CD4-positive, CD25-positive, alpha-beta regulatory T cell (primary cell): ENCODE measurements around the gene ZBTB48. TPM values are rescaled to one million over a fixed set of nuclear protein-coding genes. Genes with fewer than 3 reads are reported as not detected.

Experiments used
- ATAC-seq, 2 donors: fragments of 150-1000 bp; cut with Tn5 transposase; one replicate each; pipeline ENCODE4 v1.10.0; 2021; ENCODE audit warnings: low read depth in 2 of 2, moderate number of reproducible peaks in 2 of 2, moderate library complexity in 1 of 2
- DNase-seq, 3 donors: peaks; one replicate each; pipeline versions ENCODE4 v3.0.0 to v3.0.0-alpha.2; 2012 to 2022; ENCODE audit warnings: mixed read lengths in 1 of 3
- H3K27ac ChIP-seq: one replicate; pipeline ENCODE4 v1.7.0; 2013; ENCODE audit warnings: mild to moderate bottlenecking, low read length; ENCODE audit not compliant: insufficient read depth, poor library complexity, severe bottlenecking
- H3K27me3 ChIP-seq: one replicate; pipeline ENCODE4 v1.7.0; 2013; ENCODE audit warnings: low read length; ENCODE audit not compliant: control insufficient read depth, insufficient read depth
- H3K36me3 ChIP-seq: one replicate; pipeline ENCODE4 v1.7.0; 2013; ENCODE audit warnings: mild to moderate bottlenecking, low read length, moderate library complexity; ENCODE audit not compliant: control insufficient read depth, insufficient read depth
- H3K4me1 ChIP-seq: 2 replicates; pipeline ENCODE4 v1.7.0; 2013; ENCODE audit warnings: mild to moderate bottlenecking, low read length; ENCODE audit not compliant: insufficient read depth, control insufficient read depth, poor library complexity, severe bottlenecking
- H3K4me3 ChIP-seq: one replicate; pipeline ENCODE4 v1.7.0; 2013; ENCODE audit warnings: low read depth, mild to moderate bottlenecking, low read length, moderate library complexity
- H3K9me3 ChIP-seq, 2 experiments: 1 replicate in 1 of 2; 2 replicates in 1 of 2; pipeline ENCODE4 v1.7.0; 2013; ENCODE audit warnings: low read length in 2 of 2, mild to moderate bottlenecking in 1 of 2, moderate library complexity in 1 of 2; ENCODE audit not compliant: control insufficient read depth in 2 of 2
- H3K27ac Mint-ChIP-seq, 3 donors: one replicate each; pipeline ENCODE4 v1.8.0; 2020 to 2022; ENCODE audit warnings: mild to moderate bottlenecking in 3 of 3, mixed read lengths in 3 of 3, moderate library complexity in 2 of 3
- H3K27me3 Mint-ChIP-seq: one replicate; pipeline ENCODE4 v1.8.0; 2022; ENCODE audit warnings: mild to moderate bottlenecking, mixed read lengths
- H3K36me3 Mint-ChIP-seq: one replicate; pipeline ENCODE4 v1.8.0; 2020; ENCODE audit warnings: mixed read lengths
- H3K4me1 Mint-ChIP-seq, 4 donors: one replicate each; pipeline ENCODE4 v1.8.0; 2020 to 2022; ENCODE audit warnings: mixed read lengths in 4 of 4, mild to moderate bottlenecking in 1 of 4
- H3K4me3 Mint-ChIP-seq, 4 donors: one replicate each; pipeline ENCODE4 v1.8.0; 2020 to 2022; ENCODE audit warnings: mild to moderate bottlenecking in 4 of 4, mixed read lengths in 4 of 4, moderate library complexity in 3 of 4
- H3K9me3 Mint-ChIP-seq, 7 donors: one replicate each; pipeline ENCODE4 v1.8.0; 2020 to 2022; ENCODE audit warnings: mixed read lengths in 7 of 7, mild to moderate bottlenecking in 3 of 7, moderate library complexity in 2 of 7
- polyA plus RNA-seq, 4 donors: library from polyadenylated mRNA; unstranded; fragments of 300-500 nt; fragmentation: Illumina TruSeq; gene quantifications; one replicate each; pipeline ENCODE4 v1.2.3, GENCODE V29; 2021
- total RNA-seq: library from RNA; stranded (reverse); gene quantifications from one replicate; pipeline ENCODE4 v1.2.3, GENCODE V29; 2022

The ZBTB48 gene
- total RNA-seq (41.8 TPM), polyA plus RNA-seq (10 to 100 TPM; 18.6 to 24.8 (median 21.9) TPM)

DNA sequence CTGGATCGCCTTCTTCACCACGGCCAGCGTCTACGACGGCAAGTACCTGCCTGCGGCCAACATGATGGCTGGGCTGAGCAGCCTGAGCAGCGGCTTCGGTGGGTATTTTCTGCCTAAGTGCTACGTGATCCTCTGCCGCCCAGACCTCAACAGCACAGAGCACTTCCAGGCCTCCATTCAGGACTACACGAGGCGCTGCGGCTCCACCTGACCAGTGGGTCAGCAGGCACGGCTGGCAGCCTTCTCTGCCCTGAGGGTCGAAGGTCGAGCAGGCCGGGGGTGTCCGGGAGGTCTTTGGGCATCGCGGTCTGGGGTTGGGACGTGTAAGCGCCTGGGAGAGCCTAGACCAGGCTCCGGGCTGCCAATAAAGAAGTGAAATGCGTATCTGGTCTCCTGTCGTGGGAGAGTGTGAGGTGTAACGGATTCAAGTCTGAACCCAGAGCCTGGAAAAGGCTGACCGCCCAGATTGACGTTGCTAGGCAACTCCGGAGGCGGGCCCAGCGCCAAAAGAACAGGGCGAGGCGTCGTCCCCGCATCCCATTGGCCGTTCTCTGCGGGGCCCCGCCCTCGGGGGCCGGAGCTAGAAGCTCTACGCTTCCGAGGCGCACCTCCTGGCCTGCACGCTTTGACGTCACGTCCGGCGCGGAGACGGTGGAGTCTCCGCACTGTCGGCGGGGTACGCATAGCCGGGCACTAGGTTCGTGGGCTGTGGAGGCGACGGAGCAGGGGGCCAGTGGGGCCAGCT is at the start of gene ZBTB48:
Gene ZBTB48 (plus strand): TSS at position 621 of the 745 bp plus-strand sequence. CDS start 616 bp downstream, outside the sequence.
- Histone ChIP-seq H3K27ac (peak within 1 kb of the TSS; percentile 86), H3K9me3 (no peaks in the 10 kb centered on the region), H3K36me3 (no peaks in the 10 kb centered on the region), H3K4me1 (peaks cover 35% of the 10 kb centered on the region), H3K4me3 (peak within 1 kb of the TSS; percentile 73), H3K27me3 (no peaks in the 10 kb centered on the region)
- Mint-ChIP-seq H3K4me1 (peaks cover 0 to 45% (median 22%) of the 10 kb centered on the region in 4 donors), H3K9me3 (no peaks in the 10 kb centered on the region), H3K27ac (peak within 1 kb of the TSS; percentile 94 to 98 (median 97)), H3K4me3 (peak within 1 kb of the TSS; percentile 89 to 99 (median 96)), H3K36me3 (no peaks in the 10 kb centered on the region), H3K27me3 (peaks cover 4% of the 10 kb centered on the region)
- DNase-seq: peak; percentile 94 to 98 (median 97)
- peak; percentile 99 for ATAC-seq

DNA sequence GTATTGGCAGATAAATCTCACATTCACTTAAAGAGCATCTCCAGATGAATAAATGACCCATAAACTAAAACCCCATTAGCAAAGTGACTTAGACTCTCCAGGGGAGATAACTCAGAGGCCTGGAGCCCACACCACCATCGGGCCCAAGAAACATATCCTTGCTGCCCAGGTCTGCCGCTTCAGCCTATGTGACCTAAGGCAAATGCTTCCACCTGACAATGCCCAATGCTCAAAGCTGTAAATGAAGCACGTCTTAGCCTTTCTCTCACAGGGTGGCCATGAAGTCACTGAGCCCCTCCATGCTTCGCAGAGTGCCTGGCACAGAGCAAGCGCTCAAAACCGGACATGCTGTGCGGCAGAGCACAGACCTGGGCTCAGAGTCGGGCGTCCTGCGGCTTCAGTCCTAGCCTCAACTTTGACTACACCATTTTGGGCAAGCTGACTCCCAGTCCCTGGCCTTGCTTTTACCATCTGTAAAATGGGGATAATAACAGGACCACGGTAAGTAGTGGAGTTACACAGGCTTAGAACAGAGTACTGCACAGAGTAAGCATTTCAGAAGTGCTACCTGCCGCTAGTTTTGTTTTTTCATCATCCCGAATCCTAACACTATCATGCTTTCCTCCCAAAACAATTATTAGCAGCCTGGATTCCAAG is 49.2 kb upstream of the ZBTB48 start:
- Mint-ChIP-seq H3K27ac (no peak overlapping the region), H3K9me3 (no peaks in the 10 kb centered on the region), H3K36me3 (peaks cover 43% of the 10 kb centered on the region), H3K27me3 (no peaks in the 10 kb centered on the region), H3K4me1 (peaks cover 0 to 10% (median 2%) of the 10 kb centered on the region in 4 donors), H3K4me3 (no peak overlapping the region)
- ATAC-seq (no peak), DNase-seq (no peak)
- no peaks in the 10 kb centered on the region for H3K9me3 ChIP-seq
- no peaks in the 10 kb centered on the region for H3K27me3 ChIP-seq
- H3K4me1 ChIP-seq: no peaks in the 10 kb centered on the region
- H3K36me3 ChIP-seq: peaks cover 81% of the 10 kb centered on the region
- H3K27ac ChIP-seq: no peak overlapping the region
- no peak overlapping the region for H3K4me3 ChIP-seq

DNA sequence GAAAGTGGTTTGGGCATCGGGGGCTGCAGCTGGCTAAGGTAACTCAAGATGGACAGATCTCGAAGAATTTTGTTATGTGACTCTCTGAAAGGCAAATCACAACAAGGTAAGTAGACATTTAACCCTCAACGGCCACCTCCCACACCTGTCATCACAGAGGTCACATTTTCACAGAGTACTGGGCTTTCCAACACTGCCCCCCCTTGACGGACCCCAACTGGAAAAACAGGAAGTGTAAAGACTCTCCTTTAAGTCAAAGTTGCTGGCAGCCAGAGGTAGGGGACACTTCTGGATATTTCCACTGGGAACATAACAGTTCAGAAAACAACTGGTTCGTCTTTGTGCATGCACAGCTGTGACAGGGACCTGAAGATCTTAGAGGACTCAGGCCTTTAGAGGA is 47.8 kb upstream of the ZBTB48 start:
- H3K36me3 ChIP-seq: peaks cover 71% of the 10 kb centered on the region
- Mint-ChIP-seq H3K36me3 (peaks cover 41% of the 10 kb centered on the region), H3K9me3 (no peaks in the 10 kb centered on the region), H3K4me1 (peaks cover 0 to 10% (median 3%) of the 10 kb centered on the region in 4 donors), H3K4me3 (no peak overlapping the region), H3K27me3 (no peaks in the 10 kb centered on the region), H3K27ac (peak overlapping the region in 1 of 3 donors; percentile 67)
- H3K4me3 ChIP-seq: no peak overlapping the region
- DNase-seq (no peak), ATAC-seq (no peak)
- H3K27me3 ChIP-seq: no peaks in the 10 kb centered on the region
- no peak overlapping the region for H3K27ac ChIP-seq
- H3K4me1 ChIP-seq: no peaks in the 10 kb centered on the region
- H3K9me3 ChIP-seq: no peaks in the 10 kb centered on the region

DNA sequence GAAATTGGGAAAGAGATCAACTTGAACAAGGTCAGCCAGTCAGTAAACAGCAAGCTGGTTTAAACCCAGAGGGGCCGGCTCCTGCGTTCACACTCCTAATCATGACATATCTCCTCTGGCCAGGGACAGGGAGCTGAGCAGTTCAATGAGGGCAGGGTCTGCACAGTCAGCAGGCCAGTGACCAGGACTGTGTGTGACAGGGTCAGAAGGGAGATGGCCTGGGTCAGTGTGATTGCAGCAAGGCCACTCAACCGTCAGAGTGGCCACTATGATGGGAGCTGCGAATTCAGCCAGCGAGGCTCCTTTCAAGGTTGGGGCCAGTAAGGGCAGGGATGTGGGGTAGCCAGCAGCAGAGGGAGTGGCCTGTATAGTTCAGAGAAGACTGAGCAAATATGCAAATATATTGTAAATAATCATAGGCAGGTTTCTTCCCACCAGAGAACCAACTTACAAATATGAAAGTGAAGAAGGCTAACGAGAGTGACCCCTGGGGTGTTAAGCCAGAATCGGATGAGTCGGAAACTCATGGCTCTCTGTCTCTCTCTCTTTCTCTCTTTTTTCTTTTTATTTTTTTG is 45.5 kb upstream of the ZBTB48 start:
- no peak overlapping the region for H3K4me3 ChIP-seq
- peaks cover 56% of the 10 kb centered on the region for H3K36me3 ChIP-seq
- H3K4me1 Mint-ChIP-seq: peaks cover 0 to 24% (median 9%) of the 10 kb centered on the region in 4 donors
- no peaks in the 10 kb centered on the region for H3K9me3 ChIP-seq
- no peak overlapping the region for H3K4me3 Mint-ChIP-seq
- H3K36me3 Mint-ChIP-seq: peaks cover 46% of the 10 kb centered on the region
- no peak overlapping the region for H3K27ac ChIP-seq
- H3K9me3 Mint-ChIP-seq: no peaks in the 10 kb centered on the region
- H3K27ac Mint-ChIP-seq: peak overlapping the region in 1 of 3 donors; percentile 2
- DNase-seq: no peak
- ATAC-seq: no peak
- no peaks in the 10 kb centered on the region for H3K4me1 ChIP-seq
- H3K27me3 Mint-ChIP-seq: no peaks in the 10 kb centered on the region
- no peaks in the 10 kb centered on the region for H3K27me3 ChIP-seq

DNA sequence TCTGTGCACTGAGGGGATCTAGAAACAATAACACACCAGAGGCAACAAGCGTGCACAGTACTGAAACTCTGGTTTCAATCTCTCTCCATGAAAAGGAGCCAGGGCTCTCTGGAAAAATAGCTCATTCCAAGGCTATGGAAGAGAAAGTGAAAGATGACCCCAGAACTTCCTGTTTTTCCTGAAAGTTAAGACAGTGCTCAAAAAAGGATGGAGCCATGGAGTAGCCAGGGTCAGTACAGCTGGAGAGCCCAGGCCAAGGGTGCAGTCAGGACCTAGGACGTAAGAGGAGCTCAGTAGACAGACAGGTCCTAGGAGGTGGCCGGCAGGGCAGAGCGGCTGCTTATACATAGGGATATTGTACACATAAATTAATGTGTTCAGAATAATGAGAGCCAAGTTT is 44.6 kb upstream of the ZBTB48 start:
- Mint-ChIP-seq H3K27me3 (no peaks in the 10 kb centered on the region), H3K9me3 (no peaks in the 10 kb centered on the region), H3K4me1 (peaks cover 0 to 24% (median 9%) of the 10 kb centered on the region in 4 donors), H3K27ac (peak overlapping the region; percentile 73 to 92 (median 82)), H3K4me3 (no peak overlapping the region), H3K36me3 (peaks cover 46% of the 10 kb centered on the region)
- DNase-seq (no peak), ATAC-seq (no peak)
- Histone ChIP-seq H3K27ac (peak overlapping the region; percentile 20), H3K4me1 (no peaks in the 10 kb centered on the region), H3K9me3 (no peaks in the 10 kb centered on the region), H3K4me3 (no peak overlapping the region), H3K36me3 (peaks cover 48% of the 10 kb centered on the region), H3K27me3 (no peaks in the 10 kb centered on the region)

DNA sequence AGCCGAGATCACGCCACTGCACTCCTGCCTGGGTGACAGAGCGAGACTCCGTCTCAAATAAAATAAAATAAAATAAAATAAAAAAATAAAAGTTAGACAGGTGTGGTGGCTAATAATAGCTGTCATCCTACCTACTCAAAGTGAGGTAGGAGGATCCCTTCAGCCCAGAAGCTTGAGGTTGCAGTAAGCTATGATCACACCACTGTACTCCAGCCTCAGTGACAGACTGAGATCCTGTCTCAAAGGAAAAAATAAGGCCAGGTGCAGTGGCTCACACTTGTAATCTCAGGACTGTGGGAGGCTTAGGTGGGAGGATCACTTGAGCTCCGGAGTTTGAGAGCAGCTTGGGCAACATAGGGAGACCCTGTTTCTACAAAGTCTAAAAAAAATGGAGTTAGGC is 43.5 kb upstream of the ZBTB48 start:
- H3K4me1 ChIP-seq: no peaks in the 10 kb centered on the region
- no peaks in the 10 kb centered on the region for H3K27me3 ChIP-seq
- Mint-ChIP-seq H3K27ac (peak overlapping the region in 1 of 3 donors; percentile 26), H3K36me3 (peaks cover 46% of the 10 kb centered on the region), H3K27me3 (no peaks in the 10 kb centered on the region), H3K4me3 (no peak overlapping the region), H3K9me3 (no peaks in the 10 kb centered on the region), H3K4me1 (peaks cover 0 to 24% (median 9%) of the 10 kb centered on the region in 4 donors)
- H3K27ac ChIP-seq: no peak overlapping the region
- H3K9me3 ChIP-seq: no peaks in the 10 kb centered on the region
- no peak overlapping the region for H3K4me3 ChIP-seq
- no peak for ATAC-seq
- DNase-seq: no peak
- peaks cover 49% of the 10 kb centered on the region for H3K36me3 ChIP-seq

DNA sequence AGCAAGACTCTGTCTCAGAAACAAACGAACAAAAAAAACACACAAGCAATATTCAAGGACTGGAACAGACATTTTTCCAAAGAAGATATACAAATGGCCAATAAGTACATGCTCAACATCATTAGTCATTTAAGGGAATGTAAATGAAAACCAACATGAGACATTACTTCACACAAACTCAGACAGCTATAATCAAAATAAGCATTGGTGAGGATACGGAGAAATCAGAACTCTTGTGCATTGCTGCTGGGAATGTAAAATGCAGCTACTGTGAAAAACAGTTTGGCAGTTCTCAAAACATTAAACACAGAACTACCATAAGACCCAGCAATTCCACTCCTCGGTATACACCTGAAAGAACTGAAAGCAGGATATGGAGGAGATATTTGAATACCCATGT is 40.8 kb upstream of the ZBTB48 start:
- ATAC-seq: no peak
- no peaks in the 10 kb centered on the region for H3K9me3 Mint-ChIP-seq
- H3K4me3 Mint-ChIP-seq: no peak overlapping the region
- peak overlapping the region; percentile 50 to 89 (median 82) for H3K27ac Mint-ChIP-seq
- H3K9me3 ChIP-seq: no peaks in the 10 kb centered on the region
- H3K36me3 Mint-ChIP-seq: peaks cover 32% of the 10 kb centered on the region
- DNase-seq: no peak
- peaks cover 35% of the 10 kb centered on the region for H3K36me3 ChIP-seq
- no peak overlapping the region for H3K27ac ChIP-seq
- H3K27me3 Mint-ChIP-seq: no peaks in the 10 kb centered on the region
- H3K4me1 ChIP-seq: no peaks in the 10 kb centered on the region
- H3K4me3 ChIP-seq: no peak overlapping the region
- no peaks in the 10 kb centered on the region for H3K27me3 ChIP-seq
- H3K4me1 Mint-ChIP-seq: peaks cover 0 to 24% (median 9%) of the 10 kb centered on the region in 4 donors
